Body of pancreas (tissue), 4 donors: ENCODE results near the gene SLC51A. TPM values are rescaled to one million over a fixed set of nuclear protein-coding genes. Genes with fewer than 3 reads are reported as not detected.
"Not testable (repeated sequence)": the region's sequence is repeated elsewhere in the genome, so short reads cannot be mapped to it uniquely, and the experiment has no call there.

Source experiments
- ATAC-seq: fragments of 150-250 bp; one replicate; pipeline ENCODE4 v1.9.1; 2016
- DNase-seq, 4 donors: peaks; one replicate each; pipeline ENCODE4 v3.0.0-alpha.2; 2019
- H3K27ac ChIP-seq, 4 donors: fragments of 200-600 bp; sonication (generic); 1 replicate in 3 of 4; 2 replicates in 1 of 4; pipeline versions ENCODE4 v1.5.1 to v1.6.1; 2016 to 2019; ENCODE audit warnings: mild to moderate bottlenecking in 1 of 4, mixed read lengths in 1 of 4, moderate library complexity in 1 of 4
- H3K27me3 ChIP-seq, 2 donors: fragments of 200-600 bp; sonication (generic); one replicate each; pipeline ENCODE4 v1.6.0; 2016; ENCODE audit warnings: mild to moderate bottlenecking in 1 of 2
- H3K36me3 ChIP-seq, 2 donors: fragments of 200-600 bp; sonication (generic); replicated peaks in 1 of 2; 2 replicates each; pipeline ENCODE4 v1.5.1; 2016; ENCODE audit warnings: low read depth in 2 of 2; ENCODE audit not compliant: insufficient read depth in 1 of 2
- H3K4me1 ChIP-seq: fragments of 200-600 bp; sonication (generic); one replicate; pipeline ENCODE4 v1.6.0; 2016
- H3K4me3 ChIP-seq, 2 donors: fragments of 200-600 bp; sonication (generic); 1 replicate in 1 of 2; 2 replicates in 1 of 2; pipeline ENCODE4 v1.5.1; 2016 to 2019
- H3K9me3 ChIP-seq, 3 donors: fragments of 200-600 bp; sonication (generic); 1 replicate in 2 of 3; 2 replicates in 1 of 3; pipeline ENCODE4 v1.5.1; 2016
- POLR2A ChIP-seq, 3 donors: fragments of 450-650 bp; IDR thresholded peaks; one replicate each; pipeline ENCODE4 v1.6.1; 2016; ENCODE audit warnings: antibody characterized with exemption in 3 of 3, mild to moderate bottlenecking in 2 of 3
- WGBS, 2 donors: methylation state at CpG; one replicate each; pipeline ENCODE4 v1.1.5; 2017; 5-methylcytosine and 5-hydroxymethylcytosine counted together
- intact Hi-C: fragments of 100-400 bp; cut with DNase I; formaldehyde crosslinking; loops from one replicate; pipeline ENCODE4 v1.15.1; 2023
- total RNA-seq, 2 donors: library from RNA; depleted of rRNA; stranded (reverse); fragments of >200 nt; gene quantifications; one replicate each; pipeline ENCODE4 v1.1.0, GENCODE V29; 2016
- TF ChIP-seq, protein P1 (sequence below), 7 experiments: fragments of 450-650 bp in 4 of 7; fragments of 200-600 bp in 3 of 7; sonication (generic) in 3 of 7; IDR thresholded peaks; one replicate each; pipeline ENCODE4 v1.5.1; 2016 to 2019; ENCODE audit warnings: antibody characterized with exemption in 7 of 7

Gene SLC51A
- total RNA-seq, 2 donors from 2014 or later = 0.26 TPM; not detected in 1

DNA sequence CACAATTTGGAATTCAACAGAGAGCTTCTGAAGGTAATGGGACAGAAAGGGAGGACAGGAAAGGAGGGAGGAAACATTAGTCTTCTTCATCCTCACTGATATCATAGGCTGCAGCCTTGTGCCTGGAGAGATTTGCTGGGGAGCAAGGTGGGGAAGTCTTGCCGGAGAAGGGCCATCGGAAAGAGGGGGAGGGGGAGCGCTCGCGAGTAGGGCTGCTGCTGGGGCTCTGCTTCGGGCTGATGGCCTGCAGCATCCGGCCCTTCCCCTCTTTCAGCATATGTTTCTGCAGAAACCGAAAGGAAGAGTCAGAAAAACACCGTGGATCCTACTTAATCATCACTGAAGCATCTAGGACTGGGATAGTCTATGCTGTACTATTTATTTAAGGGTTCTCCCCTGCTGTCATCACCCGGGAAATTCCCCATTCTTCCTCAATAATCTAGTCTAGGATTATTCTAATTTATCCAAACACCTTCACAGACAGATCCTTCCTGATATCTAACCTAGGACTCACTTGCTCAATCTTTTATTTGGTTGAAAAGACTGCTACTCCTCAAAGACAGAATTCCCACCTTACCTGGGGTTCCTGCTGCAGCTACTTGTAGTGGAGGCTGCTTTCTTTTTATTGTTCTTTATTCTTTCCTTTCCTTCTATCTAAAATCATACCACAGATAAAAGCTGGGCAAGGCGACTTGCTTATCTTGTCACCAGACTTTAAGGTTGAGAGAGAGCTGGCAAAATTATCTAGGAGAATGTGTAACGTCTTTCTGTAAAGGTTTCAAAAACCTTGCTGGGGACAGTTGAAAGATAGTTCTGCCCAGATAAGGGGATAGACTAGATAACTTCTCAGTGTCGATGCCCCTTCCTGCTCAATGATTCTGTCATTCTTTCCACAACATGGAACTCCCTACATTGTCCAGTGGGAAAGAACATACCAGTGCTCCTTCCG is 22.6 kb downstream of the SLC51A start:
- WGBS, 2 donors = 74 to 79% methylated on average over 14 of the region's 14 CpGs
- H3K4me3 ChIP-seq = no peak overlapping the region
- peaks cover 7 to 11% of the 10 kb centered on the region in 2 donors for H3K36me3 ChIP-seq
- no peak overlapping the region for H3K27ac ChIP-seq
- H3K9me3 ChIP-seq = no peaks in the 10 kb centered on the region
- TF ChIP-seq, protein P1, sequence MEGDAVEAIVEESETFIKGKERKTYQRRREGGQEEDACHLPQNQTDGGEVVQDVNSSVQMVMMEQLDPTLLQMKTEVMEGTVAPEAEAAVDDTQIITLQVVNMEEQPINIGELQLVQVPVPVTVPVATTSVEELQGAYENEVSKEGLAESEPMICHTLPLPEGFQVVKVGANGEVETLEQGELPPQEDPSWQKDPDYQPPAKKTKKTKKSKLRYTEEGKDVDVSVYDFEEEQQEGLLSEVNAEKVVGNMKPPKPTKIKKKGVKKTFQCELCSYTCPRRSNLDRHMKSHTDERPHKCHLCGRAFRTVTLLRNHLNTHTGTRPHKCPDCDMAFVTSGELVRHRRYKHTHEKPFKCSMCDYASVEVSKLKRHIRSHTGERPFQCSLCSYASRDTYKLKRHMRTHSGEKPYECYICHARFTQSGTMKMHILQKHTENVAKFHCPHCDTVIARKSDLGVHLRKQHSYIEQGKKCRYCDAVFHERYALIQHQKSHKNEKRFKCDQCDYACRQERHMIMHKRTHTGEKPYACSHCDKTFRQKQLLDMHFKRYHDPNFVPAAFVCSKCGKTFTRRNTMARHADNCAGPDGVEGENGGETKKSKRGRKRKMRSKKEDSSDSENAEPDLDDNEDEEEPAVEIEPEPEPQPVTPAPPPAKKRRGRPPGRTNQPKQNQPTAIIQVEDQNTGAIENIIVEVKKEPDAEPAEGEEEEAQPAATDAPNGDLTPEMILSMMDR (IDR thresholded peaks at IDR 0.05) = no peak
- no peak for TF ChIP-seq POLR2A (IDR thresholded peaks at IDR 0.05)
- no peaks in the 10 kb centered on the region for H3K4me1 ChIP-seq
- intact Hi-C loops = no loop called here
- no peak for DNase-seq
- H3K27me3 ChIP-seq = no peaks in the 10 kb centered on the region
- no peak for ATAC-seq

DNA sequence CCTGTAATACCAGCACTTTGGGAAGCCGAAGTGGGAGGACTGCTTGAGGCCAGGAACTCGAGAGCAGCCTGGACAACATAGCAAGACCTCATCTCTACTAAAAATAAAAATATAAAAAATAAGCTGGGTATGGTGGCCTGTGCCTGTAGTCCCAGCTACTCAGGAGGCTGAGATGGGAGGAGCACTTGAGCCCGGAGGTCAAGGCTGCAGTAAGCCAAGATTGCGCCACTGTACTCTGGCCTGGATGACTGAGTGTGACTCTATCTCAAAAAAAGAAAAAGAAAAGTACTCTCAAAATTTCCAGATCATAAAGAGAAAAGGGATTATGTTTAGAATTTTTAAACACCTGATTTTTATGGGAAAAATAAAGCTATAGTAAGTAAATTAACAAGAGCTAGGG is 24.1 kb downstream of the SLC51A start:
- no peak for DNase-seq
- no peaks in the 10 kb centered on the region for H3K4me1 ChIP-seq
- peaks cover 7 to 11% of the 10 kb centered on the region in 2 donors for H3K36me3 ChIP-seq
- no peaks in the 10 kb centered on the region for H3K27me3 ChIP-seq
- WGBS, 2 donors = 87 to 91% methylated on average over 4 of the region's 4 CpGs
- no peak overlapping the region for H3K27ac ChIP-seq
- no peak overlapping the region for H3K4me3 ChIP-seq
- no peak for ATAC-seq
- intact Hi-C loops = no loop called here
- TF ChIP-seq POLR2A (IDR thresholded peaks at IDR 0.05) = no peak
- TF ChIP-seq, protein P1 (IDR thresholded peaks at IDR 0.05) = no peak
- H3K9me3 ChIP-seq = no peaks in the 10 kb centered on the region

DNA sequence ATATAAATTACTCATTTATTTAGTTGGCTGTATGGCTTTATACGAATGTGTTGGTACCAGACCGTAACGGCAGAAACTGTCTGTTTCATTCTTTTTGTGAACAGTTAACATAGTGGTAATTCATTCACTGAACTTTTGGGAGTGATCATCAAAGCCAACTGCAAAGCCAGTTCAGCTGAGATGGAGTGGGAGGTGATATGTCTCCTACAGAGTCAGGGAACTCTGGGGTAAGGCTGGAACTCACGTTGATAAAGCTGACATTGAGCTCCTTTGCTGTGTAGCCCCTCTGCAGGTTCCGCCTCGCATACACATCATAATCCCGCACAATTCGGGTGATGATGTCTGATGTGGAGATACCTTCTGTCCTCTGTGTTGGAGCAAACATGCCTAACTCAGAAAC is 25.4 kb downstream of the SLC51A start:
- TF ChIP-seq, protein P1 (IDR thresholded peaks at IDR 0.05) = no peak
- no peak for TF ChIP-seq POLR2A (IDR thresholded peaks at IDR 0.05)
- H3K27ac ChIP-seq = no peak overlapping the region
- H3K4me1 ChIP-seq = no peaks in the 10 kb centered on the region
- peaks cover 7 to 11% of the 10 kb centered on the region in 2 donors for H3K36me3 ChIP-seq
- intact Hi-C loops = no loop called here
- 80 to 91% methylated on average over 8 of the region's 8 CpGs for WGBS, 2 donors
- no peaks in the 10 kb centered on the region for H3K27me3 ChIP-seq
- no peak overlapping the region for H3K4me3 ChIP-seq
- ATAC-seq (no peak), DNase-seq (no peak)
- H3K9me3 ChIP-seq = no peaks in the 10 kb centered on the region

DNA sequence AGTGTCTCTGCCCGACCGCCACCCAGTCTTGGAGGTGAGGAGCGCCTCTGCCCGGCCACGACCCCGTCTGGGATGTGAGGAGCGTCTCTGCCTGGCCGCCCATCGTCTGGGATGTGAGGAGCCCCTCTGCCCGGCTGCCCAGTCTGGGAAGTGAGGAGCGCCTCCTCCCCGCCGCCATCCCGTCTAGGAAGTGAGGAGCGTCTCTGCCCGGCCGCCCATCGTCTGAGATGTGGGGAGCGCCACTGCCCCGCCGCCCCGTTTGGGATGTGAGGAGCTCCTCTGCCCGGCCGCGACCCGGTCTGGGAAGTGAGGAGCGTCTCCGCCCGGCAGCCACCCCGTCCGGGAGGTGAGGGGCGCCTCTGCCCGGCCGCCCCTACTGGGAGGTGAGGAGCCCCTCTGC is 27.8 kb downstream of the SLC51A start:
- H3K4me3 ChIP-seq, H3K9me3 ChIP-seq, DNase-seq, H3K4me1 ChIP-seq, ATAC-seq, H3K27ac ChIP-seq, intact Hi-C loops, H3K27me3 ChIP-seq: not testable (repeated sequence)
- WGBS, 2 donors = 97 to 98% methylated on average over 21 to 23 of the region's 34 CpGs
- peaks cover 7 to 16% of the 10 kb centered on the region in 2 donors for H3K36me3 ChIP-seq

DNA sequence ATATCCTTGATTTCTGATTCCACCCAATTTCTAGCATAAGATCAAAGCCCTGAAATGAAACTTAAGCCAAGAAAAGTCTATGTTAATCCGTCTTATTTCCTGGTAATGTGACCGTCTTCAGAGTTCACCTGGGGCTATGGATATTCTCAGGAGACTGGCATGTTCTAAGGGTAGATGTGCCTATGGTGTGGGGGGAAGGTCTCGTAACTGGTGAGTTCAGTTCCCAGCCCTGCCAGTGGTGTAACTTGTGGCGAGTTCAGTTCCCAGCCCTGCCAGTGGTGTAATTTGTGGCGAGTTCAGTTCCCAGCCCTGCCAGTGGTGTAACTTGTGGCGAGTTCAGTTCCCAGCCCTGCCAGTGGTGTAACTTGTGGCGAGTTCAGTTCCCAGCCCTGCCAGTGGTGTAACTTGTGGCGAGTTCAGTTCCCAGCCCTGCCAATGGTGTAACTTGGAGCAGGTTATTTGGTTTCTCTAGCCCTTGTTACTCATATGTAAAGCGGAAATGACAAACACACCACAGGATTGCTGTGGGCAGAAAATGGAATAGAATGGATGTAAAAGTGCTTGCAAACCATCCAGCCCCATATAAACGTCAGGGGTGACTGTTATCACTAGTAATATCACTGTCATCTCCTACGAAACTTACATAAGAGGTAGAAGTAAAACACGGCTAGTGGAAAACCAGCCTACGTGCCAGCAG is 30.4 kb downstream of the SLC51A start:
- intact Hi-C loops = no loop called here
- Histone ChIP-seq H3K4me1 (no peaks in the 10 kb centered on the region), H3K4me3 (no peak overlapping the region), H3K9me3 (no peaks in the 10 kb centered on the region), H3K36me3 (peaks cover under 1 to 16% of the 10 kb centered on the region in 2 donors), H3K27ac (no peak overlapping the region), H3K27me3 (no peaks in the 10 kb centered on the region)
- WGBS, 2 donors = 85 to 86% methylated on average over 9 to 13 of the region's 13 CpGs
- no peak for ATAC-seq
- no peak for TF ChIP-seq POLR2A (IDR thresholded peaks at IDR 0.05)
- TF ChIP-seq, protein P1 (IDR thresholded peaks at IDR 0.05) = no peak
- DNase-seq = no peak
